NCI-H510A (cell line): ENCODE results near the gene GNL2.
"Not testable (repeated sequence)": the region's sequence is repeated elsewhere in the genome, so short reads cannot be mapped to it uniquely, and the experiment has no call there.

ENCODE experiments used
- DNase-seq: peaks from one replicate; lab custom pipeline; 2025; lab: John Stamatoyannopoulos, UW

Gene GNL2

DNA sequence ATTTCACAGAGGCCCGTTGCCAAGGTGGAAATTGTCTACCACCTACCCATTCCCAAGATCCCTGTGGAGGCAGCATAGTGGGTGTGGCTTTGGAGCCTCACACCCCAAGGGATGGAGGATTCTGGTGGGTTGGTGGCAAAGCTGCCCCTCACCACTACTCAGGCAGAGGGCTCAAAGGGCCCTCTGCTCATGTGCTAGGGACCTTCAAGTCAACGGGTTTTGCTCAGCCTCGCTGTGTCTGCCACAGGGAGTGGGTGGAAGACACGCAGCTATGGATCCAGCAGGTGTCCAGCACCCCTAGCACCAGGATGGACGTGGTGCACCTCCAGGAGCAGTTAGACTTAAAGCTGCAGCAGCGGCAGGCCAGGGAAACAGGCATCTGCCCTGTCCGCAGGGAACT, 36.7 kb downstream of the GNL2 start:
- no peak for DNase-seq

DNA sequence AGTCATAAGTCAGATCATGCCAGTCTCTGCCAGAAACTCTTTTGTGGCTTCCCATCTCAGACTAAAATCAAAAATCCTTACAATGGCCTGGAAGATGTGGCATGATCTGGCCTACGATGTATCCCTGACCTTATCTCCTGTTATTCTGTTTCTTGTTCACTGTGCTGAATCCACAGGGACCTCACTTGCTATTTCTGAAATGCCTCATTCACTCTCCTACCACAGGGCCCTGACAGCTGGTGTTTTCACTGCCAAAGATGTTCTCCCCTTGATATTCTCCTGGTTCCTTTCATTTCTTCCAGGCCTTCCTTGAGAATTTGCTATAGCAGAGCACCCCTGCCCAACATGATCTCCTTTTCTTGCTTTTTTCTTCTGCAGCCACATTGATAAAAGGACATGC, 37.3 kb downstream of the GNL2 start:
- DNase-seq, result no peak

DNA sequence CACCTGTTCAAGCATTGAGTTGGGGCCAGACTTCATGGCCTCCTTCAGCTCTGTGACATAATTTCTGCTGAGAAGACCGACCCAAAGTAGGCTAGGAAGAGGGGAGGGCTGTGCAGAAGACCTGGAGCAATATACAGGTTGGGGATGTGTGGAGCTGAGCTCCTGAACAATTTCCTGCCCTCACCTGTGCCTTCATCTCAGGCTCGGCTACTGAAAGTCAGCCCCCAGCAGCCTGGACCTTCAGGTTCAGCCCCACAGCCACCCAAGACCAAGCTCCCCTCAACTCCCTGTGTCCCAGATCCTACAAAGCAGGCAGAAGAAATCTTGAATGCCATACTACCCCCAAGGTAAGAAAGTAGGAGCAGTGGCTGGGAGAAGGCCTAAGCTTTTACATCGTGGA, 38.3 kb downstream of the GNL2 start:
- peak; percentile 64 for DNase-seq

DNA sequence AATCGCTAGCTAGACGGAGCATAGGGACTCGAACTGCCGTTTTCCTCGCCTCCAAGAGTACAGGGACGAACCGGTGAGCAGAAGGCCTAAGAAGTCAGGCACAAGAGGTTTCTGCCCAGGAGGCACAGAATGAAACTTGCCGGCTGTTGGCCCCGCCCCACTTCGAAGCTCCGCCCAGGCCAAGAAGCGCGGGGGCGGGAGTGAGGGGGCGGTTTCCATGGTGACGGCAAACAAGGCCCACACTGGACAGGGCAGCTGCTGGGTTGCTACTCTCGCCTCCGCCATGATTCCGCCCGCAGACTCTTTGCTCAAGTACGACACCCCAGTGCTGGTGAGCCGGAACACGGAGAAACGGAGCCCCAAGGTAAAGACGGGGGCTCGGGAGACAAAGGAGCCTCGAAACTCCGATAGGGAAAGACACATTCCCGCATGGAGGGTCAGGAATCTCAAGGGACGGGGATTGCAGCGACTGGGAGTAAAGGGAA, 39.0 kb downstream of the GNL2 start, which contains the start of gene DNALI1:
TSS of gene DNALI1 (plus strand) at position 229 of the 485 bp plus-strand sequence. CDS start at position 284, 55 bp downstream.
- peak; percentile 100 for DNase-seq

DNA sequence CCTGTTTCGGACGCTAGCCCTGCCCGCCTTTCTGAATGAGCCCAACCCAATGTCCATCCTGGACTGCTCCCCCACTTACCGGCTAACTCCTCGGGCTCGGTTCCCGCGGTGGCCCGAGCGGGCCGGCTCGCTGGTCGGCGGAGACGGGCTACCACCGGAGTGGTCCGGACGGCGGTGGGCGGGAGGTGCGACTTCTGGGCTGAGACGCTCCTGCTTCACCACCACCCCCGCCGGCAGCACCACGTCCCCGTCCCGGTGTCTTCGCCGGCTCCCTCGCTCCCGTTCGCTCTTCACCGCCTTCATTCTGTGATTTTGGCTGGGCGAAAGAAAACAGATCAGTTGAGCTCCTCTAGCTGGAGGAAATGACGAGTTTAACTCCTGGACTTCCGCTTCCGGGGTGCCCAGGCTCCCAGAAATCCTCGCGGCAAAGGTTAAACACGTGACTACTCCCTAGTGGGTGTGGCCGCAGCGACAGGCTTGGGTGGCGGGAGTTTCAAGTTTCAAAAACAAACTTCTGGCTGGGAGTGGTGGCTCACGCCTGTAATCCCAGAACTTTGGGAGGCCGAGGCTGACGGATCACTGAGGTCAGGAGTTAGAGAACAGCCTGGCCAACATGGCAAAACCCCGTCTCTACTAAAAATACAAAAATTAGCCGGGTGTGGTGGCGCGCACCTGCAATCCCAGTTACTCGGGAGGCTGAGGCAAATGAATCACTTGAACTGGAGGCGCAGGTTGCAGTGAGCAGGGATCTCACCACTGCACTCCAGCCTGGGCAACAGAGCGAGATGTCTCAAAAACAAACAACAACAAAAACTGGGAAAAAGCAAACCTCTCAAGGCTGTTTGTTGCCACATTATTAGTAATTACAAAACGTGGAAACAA, 41.6 kb downstream of the GNL2 start, which contains the start of gene SNIP1:
TSS of gene SNIP1 (minus strand) at position 367 of the 882 bp plus-strand sequence. CDS start at position 303, 64 bp downstream.
- DNase-seq, result peak; percentile 100

DNA sequence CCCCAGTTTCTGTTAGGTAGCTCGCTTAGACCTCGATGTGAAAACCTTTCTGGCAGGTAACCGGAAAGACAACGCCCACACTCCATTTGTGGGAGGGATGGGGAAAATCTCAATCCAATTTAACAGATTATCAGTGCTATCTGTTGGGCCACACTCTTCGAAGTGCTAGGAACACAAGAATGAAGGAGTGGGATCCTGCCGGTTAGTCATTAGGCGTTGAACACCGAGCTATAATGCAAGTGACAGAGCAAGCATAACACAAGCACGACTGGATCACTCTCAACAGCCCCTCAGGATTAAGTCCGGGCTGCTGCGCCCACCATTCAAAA, 42.2 kb downstream of the GNL2 start:
- DNase-seq, result no peak

DNA sequence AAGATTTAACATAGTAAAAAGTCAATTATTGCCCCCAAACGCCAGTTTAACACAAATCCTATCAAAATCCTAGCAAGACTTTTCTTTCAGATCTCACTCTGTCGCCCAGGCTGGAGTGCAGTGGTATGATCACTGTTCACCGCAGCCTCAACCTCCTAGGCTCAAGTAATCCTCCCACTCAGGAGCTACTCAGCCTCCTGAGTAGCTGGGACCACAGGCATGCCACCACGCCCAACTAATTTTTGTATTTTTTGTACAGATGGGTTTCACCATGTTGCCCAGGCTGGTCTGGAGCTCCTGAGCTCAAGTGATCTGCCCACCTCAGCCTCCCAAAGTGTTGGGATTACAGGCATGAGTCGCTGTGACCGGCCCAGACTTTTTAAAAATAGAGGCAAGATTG, 46.4 kb downstream of the GNL2 start:
- no peak for DNase-seq

DNA sequence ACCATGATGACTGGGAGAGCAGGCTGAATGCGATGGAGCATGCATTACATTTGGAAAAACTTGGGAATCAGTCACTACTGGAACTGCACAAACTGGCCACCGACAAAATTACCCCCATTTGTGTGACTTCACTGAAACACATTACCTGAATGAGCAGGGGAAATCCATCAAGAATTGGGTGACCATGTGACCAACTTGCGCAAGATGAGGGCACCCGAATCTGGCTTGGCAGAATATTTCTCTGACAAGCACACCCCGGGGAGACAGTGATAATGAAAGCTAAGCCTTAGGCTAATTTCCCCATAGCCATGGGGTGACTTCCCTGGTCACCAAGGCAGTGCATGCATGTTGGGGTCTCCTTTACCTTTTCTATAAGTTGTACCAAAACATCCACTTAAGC, 50.7 kb downstream of the GNL2 start:
- no peak for DNase-seq

DNA sequence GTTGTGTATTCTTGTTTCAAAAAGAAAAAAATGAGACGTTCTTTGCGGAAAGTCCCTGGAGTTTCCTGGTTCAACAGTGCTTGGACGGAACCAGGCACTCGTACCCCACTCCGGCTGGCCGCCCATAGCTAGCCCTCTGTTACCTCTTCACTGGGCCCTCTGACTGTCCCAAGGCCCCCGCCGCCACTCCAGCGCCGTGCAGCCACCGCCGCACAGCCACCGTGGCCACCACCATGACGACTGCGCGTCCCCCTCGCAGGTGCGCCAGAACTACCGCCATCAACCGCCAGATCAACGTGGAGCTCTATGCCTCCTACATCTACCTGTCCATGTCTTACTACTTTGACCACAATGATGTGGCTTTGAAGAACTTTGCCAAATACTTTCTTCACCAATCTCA, 51.2 kb downstream of the GNL2 start:
- DNase-seq, result no peak

DNA sequence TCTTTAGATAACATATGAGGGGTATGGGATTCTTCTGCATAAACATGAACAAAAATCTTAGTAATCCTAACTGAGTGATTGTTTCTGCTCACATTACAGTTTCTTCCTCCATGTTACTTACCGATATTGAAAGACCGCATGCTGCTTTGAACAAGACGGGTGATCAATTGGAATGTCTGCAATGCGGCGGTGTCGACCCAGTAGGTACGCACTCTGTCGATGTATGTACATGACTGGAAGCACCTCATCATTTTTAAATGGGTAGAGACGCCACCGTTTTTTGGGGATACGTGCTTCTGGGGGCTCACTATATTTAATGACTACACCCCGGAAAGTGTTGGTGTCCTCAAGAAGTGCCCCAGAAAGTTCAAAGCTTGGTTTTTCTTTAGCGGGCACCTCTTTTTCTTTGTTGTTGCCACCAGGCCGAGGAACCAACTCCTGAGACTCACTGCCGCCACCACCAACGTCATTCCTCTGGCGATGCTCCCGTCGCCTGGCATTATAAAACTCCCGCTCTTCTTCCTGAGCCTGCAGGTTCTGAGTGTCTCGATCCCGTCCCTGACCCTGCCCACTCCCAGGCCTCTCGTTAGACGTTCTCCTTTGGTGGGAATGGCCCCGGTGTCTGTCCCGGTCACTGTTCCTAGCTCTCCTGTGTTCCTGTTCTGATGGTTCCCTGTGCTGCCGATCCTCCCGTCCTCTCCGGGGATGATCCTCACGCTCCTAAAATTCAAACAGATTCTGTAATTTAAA, 55.5 kb downstream of the GNL2 start:
- no peak for DNase-seq

DNA sequence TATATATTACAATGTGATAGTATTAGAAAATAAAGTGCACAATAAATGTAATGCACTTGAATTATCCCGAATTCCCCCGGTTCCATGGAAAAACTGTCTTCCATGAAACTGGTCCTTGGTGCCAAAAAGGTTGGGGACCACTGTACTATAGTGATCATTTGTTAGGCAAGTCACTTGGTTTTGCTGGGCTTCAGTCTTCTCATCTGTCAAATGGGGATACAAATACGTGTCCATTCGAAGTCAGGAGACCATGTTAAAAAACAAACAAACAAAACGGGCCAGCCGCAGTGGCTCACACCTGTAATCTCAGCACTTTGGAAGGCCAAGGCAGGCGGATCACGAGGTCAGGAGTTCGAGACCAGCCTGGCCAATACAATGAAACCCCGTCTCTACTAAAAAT, 56.6 kb downstream of the GNL2 start:
- DNase-seq, result not testable (repeated sequence)

DNA sequence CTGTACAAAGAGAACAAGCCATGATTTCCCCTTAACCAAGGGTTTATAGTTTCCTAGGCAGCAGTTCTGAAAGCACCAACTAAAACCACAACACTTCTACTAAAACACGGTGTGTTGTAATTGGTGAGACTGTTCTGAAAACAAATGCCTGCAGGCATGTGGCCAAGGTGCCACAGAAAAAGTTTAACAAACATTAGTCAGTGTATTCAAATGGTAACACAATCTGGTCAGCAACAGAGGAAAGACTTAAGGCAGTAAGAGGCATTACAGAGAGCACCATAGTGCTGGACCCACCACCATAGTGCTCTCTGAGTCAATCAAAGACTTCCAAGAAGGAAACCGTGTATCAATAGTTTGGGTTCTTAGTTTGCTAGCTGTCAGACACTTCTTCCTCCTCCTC, 58.4 kb downstream of the GNL2 start:
- DNase-seq, result no peak

DNA sequence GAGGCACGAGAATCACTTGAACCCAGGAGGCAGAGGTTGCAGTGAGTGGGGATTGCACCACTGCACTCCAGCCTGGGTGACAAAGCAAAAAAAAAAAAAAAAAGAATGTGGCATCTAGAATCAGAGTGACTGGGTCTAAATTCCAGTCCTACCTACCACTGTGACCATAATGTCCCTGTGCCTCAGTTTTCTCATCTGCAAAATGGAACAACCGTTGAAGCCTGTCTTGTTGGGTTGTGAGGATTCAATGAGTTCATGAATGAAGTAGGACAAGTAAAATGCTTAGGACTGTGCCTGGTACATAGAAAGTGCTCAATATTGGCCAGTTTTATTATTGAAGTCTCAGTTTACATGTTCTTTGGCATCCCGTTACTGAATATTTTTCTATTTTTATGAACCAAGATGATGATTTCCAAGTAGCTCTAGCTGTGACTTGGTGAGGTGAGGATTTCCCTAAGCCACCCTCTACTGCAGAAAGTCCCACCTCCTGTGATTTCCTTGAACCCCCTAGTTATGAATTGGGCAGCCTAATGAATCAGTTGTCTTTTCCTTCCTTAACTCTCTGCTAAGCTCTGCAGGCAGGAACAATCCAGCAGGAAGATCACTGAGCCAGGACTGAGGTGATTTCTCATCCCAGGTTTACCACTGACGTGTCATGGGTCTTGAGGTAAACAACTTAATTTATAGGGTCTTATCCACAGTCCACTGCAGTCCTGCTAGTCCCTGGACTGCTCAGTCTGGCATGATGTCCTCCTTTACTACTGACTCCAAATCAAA, 62.2 kb downstream of the GNL2 start:
- DNase-seq, result no peak

DNA sequence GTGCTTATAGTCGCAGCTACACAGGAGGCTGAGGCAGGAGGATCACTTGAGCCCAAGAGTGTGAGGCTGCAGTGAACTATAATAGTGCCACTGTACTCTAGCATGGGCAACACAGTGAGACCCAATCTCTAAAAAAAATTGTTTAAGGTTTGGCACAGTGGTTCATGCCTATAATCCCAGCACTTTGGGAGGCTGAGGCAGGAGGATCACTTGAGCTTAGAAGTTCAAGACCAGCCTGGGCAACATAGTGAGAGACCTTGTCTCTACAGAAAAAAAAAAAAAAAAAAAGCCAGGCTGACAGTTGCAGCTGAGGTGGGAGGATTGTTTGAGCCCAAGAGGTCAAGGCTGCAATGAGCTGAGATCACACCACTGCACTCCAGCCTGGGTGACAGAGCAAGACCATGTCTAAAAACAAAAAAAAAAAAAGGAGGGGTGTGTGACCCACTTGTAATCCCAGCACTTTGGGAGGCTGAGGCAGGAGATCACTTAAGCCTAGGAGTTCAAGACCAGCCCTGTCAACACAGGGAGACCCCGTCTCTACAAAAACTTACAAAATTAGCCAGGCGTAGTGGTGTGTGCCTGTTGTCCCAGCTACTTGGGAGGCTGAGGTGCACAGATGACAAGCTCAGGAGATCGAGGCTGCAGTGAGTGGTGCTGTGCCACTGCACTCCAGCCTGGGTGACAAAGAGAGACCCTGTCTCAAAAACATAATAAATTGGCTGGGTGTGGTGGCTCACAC, 63.1 kb downstream of the GNL2 start:
- not testable (repeated sequence) for DNase-seq

DNA sequence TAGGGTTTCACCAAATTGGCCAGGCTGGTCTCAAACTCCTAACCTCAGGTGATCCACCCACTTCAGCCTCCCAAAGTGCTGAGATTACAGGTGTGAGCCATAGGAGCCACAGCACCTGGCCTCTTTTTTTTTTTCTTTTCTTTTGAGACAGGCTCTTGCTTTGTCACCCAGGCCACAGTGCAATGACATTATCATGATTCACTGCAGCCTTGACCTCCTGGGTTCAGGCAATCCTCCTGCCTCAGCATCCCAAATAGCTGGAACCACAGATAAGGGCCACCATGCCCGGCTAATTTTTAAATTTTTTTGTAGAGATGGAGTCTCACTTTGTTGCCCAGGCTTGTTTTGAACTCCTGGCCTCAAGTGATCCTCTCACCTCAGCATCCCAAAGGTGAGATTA, 65.8 kb downstream of the GNL2 start:
- DNase-seq, result not testable (repeated sequence)

DNA sequence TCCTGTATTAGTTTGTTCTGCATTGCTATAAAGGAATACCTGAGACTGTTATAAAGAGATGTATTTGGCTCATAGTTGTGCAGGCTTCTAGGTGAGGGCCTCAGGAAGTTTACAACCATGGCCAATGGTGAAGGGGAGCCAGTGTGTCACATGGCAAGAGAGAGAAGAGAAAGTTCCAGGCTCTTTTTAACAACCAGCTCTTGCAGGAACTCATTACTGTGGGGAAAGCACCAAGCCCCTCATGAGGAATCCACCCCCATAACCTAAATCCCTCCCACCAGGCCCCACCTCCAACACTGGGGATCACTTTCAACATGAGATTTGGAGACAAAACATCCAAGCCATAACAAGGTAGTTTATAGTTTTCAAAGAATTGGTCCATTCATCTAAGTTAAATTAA, 76.1 kb downstream of the GNL2 start:
- DNase-seq, result no peak

DNA sequence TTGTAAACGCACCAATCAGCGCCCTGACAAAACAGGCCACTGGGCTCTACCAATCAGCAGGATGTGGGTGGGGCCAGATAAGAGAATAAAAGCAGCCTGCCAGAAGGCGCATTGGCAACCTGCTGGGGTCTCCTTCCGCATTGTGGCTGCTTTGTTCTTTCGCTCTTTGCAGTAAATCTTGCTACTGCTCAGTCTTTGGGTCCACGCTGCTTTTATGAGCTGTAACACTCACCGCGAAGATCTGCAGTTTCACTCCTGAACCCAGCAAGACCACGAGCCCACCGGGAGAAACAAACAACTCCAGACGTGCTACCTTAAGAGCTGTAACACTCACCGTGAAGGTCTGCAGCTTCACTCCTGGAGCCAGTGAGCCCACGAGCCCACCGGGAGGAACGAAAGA, 76.8 kb downstream of the GNL2 start:
- DNase-seq, result not testable (repeated sequence)

DNA sequence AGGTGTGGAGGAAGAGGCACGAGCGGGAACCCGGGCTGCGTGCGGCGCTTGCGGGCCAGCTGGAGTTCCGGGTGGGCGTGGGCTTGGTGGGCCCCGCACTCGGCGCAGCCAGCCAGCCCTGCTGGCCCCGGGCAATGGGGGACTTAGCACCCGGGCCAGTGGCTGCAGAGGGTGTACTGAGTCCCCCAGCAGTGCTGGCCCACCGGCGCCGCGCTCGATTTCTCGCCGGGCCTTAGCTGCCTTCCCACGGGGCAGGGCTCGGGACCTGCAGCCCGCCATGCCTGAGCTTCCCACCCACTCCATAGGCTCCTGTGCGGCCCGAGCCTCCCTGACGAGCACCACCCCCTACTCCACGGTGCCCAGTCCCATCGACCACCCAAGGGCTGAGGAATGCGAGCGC, 77.5 kb downstream of the GNL2 start:
- not testable (repeated sequence) for DNase-seq

DNA sequence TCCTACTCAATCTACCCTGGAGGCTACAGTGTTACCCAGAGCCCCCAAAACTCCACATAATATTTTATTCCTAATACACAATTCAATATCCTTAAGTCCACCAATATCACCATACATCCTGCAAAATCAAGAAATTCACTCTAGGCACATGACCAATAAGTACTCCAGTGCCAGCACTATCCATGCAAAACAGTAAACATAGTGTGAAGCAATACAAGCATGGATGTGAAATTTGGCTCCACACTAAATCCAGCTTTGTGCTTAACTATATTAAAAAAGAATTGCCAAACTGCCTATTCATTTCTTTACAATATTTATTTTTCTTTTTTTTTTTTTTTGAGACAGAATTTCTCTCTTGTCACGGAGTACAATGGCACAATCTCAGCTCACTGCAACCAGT, 78.2 kb downstream of the GNL2 start:
- DNase-seq, result no peak
